Dermis blood vessel endothelial cell (primary cell): ENCODE data around the gene PFAS. TPM values are rescaled to one million over a fixed set of nuclear protein-coding genes. Genes with fewer than 3 reads are reported as not detected.

ENCODE experiments used
- DNase-seq: peaks from one replicate; pipeline ENCODE4 v3.0.0; 2010
- total RNA-seq: library from RNA; depleted of rRNA; stranded (reverse); fragments of >200 nt; gene quantifications from 2 replicates; pipeline ENCODE4 v1.2.3, GENCODE V29; 2014

The PFAS gene
- total RNA-seq, 1 donor from 2014 or later: 21.8 TPM

DNA sequence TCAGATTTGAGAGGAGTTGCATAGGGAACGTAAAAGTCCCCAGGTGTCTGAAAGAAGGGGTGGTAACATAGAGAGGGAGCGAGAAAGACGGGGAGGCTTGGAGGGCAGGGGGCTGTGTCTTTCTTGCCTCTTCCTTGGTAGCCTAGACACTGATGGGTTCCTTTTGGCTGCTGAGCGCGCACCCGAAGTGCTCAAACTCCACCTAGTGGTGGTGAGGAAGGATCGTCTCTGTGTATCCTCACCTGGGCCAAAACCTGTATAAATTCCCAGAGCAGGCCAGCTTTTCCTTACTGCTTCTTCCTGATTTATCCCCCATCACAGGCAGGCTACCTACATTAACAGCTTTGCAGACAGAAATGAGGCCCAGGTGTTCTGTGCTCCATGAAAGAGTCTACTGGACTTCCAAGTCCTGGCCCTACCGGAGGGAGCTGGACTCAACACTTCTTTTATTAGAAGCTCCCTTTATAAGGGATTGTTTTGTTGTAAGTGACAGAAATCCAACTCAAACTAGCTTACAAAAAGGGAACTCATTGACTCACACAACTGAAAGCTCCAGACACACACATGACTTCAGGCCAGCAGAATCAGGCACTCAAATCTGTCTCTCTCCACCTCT, 51.6 kb downstream of the PFAS start:
- peak; percentile 84 for DNase-seq

- DNase-seq: peak; percentile 72
Observed at GRCh38 chr17:8310601-8311123, 61.6 kb downstream of the PFAS start.

DNA sequence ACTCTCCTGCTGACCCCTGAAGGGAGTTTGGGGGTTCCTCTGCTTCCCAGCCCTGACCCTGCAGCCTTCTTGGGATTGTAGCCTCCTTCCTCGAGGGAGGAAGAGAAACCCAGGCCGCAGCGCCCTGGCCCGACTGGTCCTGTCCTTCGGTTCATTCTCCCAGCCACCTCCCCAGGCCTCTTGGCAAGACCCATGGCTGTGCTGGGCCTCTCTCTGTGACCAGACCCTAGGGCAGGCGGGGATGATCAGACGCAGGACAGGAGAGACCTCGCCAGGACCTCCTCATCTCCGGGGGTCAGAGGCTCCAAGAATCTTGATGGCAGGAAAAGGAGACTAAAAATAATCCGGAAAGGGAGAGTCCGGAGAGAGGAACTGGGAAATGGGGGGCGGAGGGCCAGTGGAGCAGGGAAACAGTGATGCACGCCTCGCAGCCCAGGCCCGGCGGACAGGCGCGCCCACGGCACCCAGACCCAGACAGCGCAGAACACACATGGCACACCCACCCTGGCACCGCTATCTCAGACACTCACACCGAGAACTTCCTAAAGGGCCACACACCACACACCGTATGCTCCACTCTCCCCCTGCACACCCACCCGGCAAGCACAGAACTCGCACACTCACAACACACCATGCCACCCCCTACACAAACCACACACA, 62.2 kb downstream of the PFAS start:
- DNase-seq: peak; percentile 48

DNA sequence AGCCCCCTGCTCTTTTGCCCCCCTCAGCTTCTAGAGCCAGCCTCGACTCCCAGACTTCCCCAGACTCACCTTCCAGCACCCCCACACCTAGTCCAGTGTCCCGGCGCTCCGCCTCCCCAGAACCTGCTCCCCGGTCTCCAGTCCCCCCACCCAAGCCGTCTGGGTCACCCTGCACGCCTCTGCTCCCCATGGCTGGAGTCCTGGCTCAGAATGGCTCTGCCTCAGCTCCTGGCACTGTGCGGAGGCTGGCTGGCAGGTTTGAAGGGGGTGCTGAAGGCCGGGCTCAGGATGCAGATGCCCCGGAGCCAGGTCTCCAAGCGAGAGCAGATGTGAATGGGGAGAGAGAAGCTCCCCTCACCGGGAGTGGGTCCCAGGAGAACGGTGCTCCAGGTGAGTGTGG, 63.2 kb downstream of the PFAS start:
- DNase-seq: no peak

GRCh38 chr17:8312726-8313600, 63.9 kb downstream of the PFAS start:
- DNase-seq: no peak

- no peak for DNase-seq
Observed at GRCh38 chr17:8314797-8315763, 66.0 kb downstream of the PFAS start.

DNA sequence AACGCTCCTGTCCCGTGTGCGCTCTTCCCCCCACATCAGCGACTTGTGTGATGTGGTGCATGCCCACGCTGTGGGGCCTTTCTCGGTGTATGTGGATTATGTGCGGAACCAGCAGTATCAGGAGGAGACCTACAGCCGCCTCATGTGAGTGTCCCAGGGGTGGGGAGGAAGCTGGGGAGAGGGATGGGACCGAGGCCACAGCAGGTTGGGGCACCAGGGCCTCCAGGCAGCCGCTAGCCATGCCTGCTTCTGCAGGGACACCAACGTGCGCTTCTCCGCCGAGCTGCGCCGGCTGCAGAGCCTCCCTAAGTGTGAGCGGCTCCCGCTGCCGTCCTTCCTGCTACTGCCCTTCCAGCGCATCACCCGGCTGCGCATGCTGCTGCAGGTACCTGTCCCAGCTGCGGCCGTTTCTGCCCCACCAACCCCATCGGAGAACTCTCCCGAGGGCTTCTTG, 66.7 kb downstream of the PFAS start:
- DNase-seq: no peak

DNA sequence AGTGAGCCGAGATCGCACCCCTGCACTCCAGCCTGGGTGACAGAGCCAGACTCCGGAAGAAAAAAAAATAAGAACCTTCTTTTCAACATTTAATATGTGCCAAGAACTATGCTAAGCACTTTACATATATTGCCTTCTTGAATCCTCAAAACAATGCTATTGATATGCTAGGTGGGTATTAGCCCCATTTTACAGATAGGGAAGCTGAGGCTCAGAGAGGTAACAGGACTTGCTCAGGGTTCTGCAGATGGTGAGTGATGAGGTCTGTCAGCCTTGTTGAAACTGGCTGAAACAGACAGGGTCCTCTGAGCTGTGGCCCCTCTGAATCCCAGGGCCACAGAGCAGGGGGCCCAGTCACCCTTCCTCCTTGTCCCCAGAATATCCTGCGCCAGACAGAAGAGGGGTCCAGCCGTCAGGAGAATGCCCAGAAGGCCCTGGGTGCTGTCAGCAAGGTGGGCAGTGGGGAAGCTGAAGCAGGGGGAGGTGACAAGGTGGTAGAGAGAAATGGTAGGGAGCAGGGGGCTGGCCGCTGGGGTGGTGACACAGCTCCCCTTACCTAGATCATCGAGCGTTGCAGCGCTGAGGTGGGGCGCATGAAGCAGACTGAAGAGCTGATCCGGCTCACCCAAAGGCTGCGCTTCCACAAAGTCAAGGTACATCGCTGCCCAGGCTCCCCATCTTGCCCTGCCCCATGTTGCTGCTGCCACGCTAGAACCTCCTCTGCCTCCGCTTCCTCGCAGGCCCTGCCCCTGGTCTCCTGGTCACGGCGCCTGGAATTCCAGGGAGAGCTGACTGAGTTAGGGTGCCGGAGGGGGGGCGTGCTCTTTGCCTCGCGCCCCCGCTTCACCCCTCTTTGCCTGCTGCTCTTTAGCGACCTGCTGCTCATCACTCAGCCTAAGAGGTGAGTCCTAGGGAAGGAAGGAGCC, 69.2 kb downstream of the PFAS start:
- no peak for DNase-seq

Other genes with a start within 250 kb of the PFAS start
- gene GUCY2D, start 246.7 kb upstream of the PFAS start, total RNA-seq: not detected in 2 replicates
- not detected in 2 replicates for gene ALOX15B, start 210.2 kb upstream of the PFAS start, total RNA-seq
- not detected in 2 replicates for gene ALOX12B, start 161.6 kb upstream of the PFAS start, total RNA-seq
- gene ALOXE3, start 130.8 kb upstream of the PFAS start, total RNA-seq: 0.05 TPM in 1 of 2 replicates, not detected in the other
- 0.09 TPM in 1 of 2 replicates, not detected in the other for gene HES7, start 125.2 kb upstream of the PFAS start, total RNA-seq
- 7.7 and 18.7 TPM in 2 replicates for gene PER1, start 96.9 kb upstream of the PFAS start, total RNA-seq
- gene VAMP2, start 86.3 kb upstream of the PFAS start, total RNA-seq: 4.4 and 5.2 TPM in 2 replicates
- gene TMEM107, start 72.9 kb upstream of the PFAS start, total RNA-seq: 13.0 and 17.5 TPM in 2 replicates
- 16.6 and 18.9 TPM in 2 replicates for gene BORCS6, start 59.1 kb upstream of the PFAS start, total RNA-seq
- 15.3 and 58.0 TPM in 2 replicates for gene AURKB, start 38.7 kb upstream of the PFAS start, total RNA-seq
- gene CTC1, start 1.2 kb upstream of the PFAS start, total RNA-seq: 8.2 and 9.0 TPM in 2 replicates
- 9.5 and 13.4 TPM in 2 replicates for gene RANGRF, start 39.4 kb downstream of the PFAS start, total RNA-seq
- 0.51 and 0.84 TPM in 2 replicates for gene SLC25A35, start 46.1 kb downstream of the PFAS start, total RNA-seq
- gene ARHGEF15, start 61.0 kb downstream of the PFAS start, total RNA-seq: 24.7 and 30.6 TPM in 2 replicates
- not detected in 2 replicates for gene ODF4, start 90.6 kb downstream of the PFAS start, total RNA-seq
- gene RPL26, start 133.9 kb downstream of the PFAS start, total RNA-seq: 2,594 and 5,071 TPM in 2 replicates
- 0.05 TPM in 1 of 2 replicates, not detected in the other for gene RNF222, start 148.5 kb downstream of the PFAS start, total RNA-seq
- gene NDEL1, start 186.6 kb downstream of the PFAS start, total RNA-seq: 34.5 and 47.6 TPM in 2 replicates